ENCODE data around the gene MGAT5. TPM values are rescaled to one million over a fixed set of nuclear protein-coding genes. Genes with fewer than 3 reads are reported as not detected.

Gene MGAT5
- total RNA-seq, 4 donors from 2014 or later = 47.4 to 56.4 (median 50.3) TPM

DNA sequence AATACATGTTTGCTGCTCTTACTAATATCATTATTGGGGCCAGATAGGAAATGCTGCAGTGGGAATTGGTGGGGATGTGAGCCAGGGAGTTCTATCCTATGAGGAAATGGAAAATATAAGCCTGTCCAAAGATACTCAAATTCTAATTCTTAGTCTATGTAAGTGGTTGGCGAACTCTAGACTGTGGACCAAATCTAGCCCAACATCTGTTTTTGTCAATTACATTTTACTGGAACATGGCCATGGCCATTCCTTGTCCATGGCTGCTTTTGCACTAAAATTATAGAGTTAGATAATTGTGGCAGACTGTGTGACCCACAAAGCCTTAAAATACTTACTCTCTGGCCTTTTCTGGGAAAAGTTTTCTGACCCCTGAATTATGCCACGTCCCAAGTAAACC, 113.3 kb downstream of the MGAT5 start:
- H3K4me1 ChIP-seq = peaks cover 20 to 46% (median 32%) of the 10 kb centered on the region in 4 donors
- H3K9me3 ChIP-seq = no peaks in the 10 kb centered on the region
- intact Hi-C loops (cut with DNase I) = no loop called here
- DNase-seq (ENCODE audit: extremely low spot score) = no peak
- peaks cover 0 to 19% (median 6%) of the 10 kb centered on the region in 4 donors for H3K36me3 ChIP-seq
- H3K27ac ChIP-seq (replicated peaks in 1 of 4) = no peak overlapping the region
- WGBS = 77% methylated on average over 2 of the region's 2 CpGs
- no peaks in the 10 kb centered on the region for H3K27me3 ChIP-seq
- TF ChIP-seq EP300 (IDR thresholded peaks at IDR 0.05) (no peak), CTCF (IDR thresholded peaks at IDR 0.05) (no peak), POLR2AphosphoS5 (IDR thresholded peaks at IDR 0.05) (no peak), POLR2A (IDR thresholded peaks at IDR 0.05; ENCODE audit: low read depth) (no peak)
- no peak overlapping the region for H3K4me3 ChIP-seq

DNA sequence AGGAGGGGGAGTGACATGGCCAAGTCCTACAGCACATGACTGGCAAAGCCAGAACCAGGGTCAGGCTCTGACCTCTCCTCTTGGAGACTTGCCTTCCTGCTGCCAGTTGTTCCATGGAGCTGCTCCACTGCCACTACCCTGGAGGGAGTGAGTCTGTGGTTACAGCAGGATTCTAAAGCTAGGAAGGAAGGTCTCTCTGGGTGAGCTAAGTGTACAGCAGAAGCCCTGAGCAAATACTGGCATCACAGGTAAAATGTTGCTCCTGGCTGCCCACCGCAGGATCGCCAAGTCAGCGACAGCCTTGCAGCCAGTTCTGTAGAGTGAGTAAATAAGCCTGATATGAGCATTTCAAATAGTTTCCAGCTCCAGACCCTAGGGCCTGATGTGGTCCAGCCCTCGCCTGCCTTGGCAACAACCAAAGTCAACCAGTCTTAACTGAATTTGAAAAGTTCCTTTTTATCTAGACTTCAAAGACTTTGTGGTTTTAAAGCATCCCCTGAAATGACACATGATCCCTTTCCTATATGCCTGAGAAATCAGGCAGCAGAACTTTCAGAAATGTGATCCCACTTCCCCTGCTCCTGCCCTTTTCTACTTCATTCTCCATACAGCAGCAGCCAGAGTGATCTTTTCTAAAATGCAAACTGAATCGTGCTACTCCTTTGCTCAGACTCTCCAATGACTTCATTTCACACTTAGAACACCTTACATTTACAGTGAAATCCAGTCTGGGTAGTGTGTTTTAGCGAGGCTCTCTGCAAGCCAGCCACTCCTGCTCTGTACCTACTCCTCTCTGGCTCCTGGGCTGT, 114.3 kb downstream of the MGAT5 start:
- Histone ChIP-seq H3K9me3 (no peaks in the 10 kb centered on the region), H3K36me3 (peaks cover 0 to 9% (median 2%) of the 10 kb centered on the region in 4 donors), H3K27ac (replicated peaks in 1 of 4) (no peak overlapping the region), H3K27me3 (no peaks in the 10 kb centered on the region), H3K4me3 (no peak overlapping the region), H3K4me1 (peaks cover 29 to 49% (median 41%) of the 10 kb centered on the region in 4 donors)
- intact Hi-C loops (cut with DNase I) = no loop called here
- no peak for DNase-seq (ENCODE audit: extremely low spot score)
- TF ChIP-seq POLR2A (IDR thresholded peaks at IDR 0.05; ENCODE audit: low read depth) (no peak), CTCF (IDR thresholded peaks at IDR 0.05) (no peak), EP300 (IDR thresholded peaks at IDR 0.05) (no peak), POLR2AphosphoS5 (IDR thresholded peaks at IDR 0.05) (no peak)
- WGBS = 79% methylated on average over 6 of the region's 6 CpGs

GRCh38 chr2:134369220-134369902, 115.5 kb downstream of the MGAT5 start:
- no peak for DNase-seq (ENCODE audit: extremely low spot score)
- Histone ChIP-seq H3K9me3 (no peaks in the 10 kb centered on the region), H3K27me3 (no peaks in the 10 kb centered on the region), H3K4me1 (peaks cover 29 to 52% (median 45%) of the 10 kb centered on the region in 4 donors), H3K4me3 (no peak overlapping the region), H3K36me3 (no peaks in the 10 kb centered on the region), H3K27ac (replicated peaks in 1 of 4) (no peak overlapping the region)
- intact Hi-C loops (cut with DNase I) = no loop called here
- no peak for TF ChIP-seq EP300 (IDR thresholded peaks at IDR 0.05)
- no peak for TF ChIP-seq POLR2A (IDR thresholded peaks at IDR 0.05; ENCODE audit: low read depth)
- no peak for TF ChIP-seq POLR2AphosphoS5 (IDR thresholded peaks at IDR 0.05)
- TF ChIP-seq CTCF (IDR thresholded peaks at IDR 0.05) = no peak
- 88% methylated on average over 1 of the region's 1 CpG for WGBS

DNA sequence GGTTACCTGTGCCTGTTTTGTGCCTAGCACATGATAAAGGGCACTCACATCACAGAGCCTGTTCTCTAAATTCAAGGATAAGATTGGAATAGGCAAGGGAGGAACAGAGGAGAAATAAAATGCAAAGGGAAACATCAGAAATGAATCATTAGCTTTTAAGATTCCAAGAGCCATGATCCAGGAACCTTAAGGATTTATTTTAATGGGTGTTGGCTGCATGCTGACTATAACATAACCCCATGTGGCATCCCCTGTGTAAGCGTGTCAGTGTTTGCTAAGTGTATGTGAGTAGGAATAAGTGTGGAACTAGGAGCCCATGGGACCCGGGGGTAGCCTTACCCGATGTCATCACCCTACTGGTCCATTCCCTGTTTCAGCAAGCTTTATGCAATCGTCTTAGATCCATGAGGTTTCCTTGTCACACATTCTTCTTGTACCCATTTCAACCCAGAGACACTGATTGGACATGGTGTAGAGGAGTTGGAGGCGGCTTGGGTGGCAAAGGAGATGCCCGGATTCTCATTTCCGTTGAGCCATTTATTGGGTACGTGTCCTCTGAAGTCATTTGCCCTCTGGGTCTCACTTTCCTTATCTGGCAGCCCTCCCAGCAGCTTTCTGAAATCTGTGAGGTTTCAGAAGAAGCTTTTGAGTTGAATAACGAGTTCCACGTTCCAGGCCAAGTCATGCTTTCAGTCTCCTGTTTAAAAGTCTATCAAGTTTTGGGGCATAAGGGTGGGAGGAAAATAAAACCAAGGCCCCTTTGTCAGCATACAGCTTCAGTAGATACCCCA, 117.0 kb downstream of the MGAT5 start:
- 89% methylated on average over 10 of the region's 10 CpGs for WGBS

More for the DNA sequence above, 117.0 kb downstream of the MGAT5 start:
- no peak overlapping the region for H3K4me3 ChIP-seq
- intact Hi-C loops (cut with DNase I) = loop anchor here (10.0 kb wide), 1 partner anchor 246 kb away; no protein-coding TSS in a partner anchor
- no peak for TF ChIP-seq CTCF (IDR thresholded peaks at IDR 0.05)
- TF ChIP-seq POLR2AphosphoS5 (IDR thresholded peaks at IDR 0.05) = no peak
- TF ChIP-seq POLR2A (IDR thresholded peaks at IDR 0.05; ENCODE audit: low read depth) = no peak
- TF ChIP-seq EP300 (IDR thresholded peaks at IDR 0.05) = no peak
- no peaks in the 10 kb centered on the region for H3K36me3 ChIP-seq
- no peak overlapping the region for H3K27ac ChIP-seq (replicated peaks in 1 of 4)
- DNase-seq (ENCODE audit: extremely low spot score) = no peak
- H3K9me3 ChIP-seq = no peaks in the 10 kb centered on the region
- H3K27me3 ChIP-seq = no peaks in the 10 kb centered on the region
- peaks cover 36 to 56% (median 50%) of the 10 kb centered on the region in 4 donors for H3K4me1 ChIP-seq
